Trophoblast cell (in vitro differentiated cells and primary cell): ENCODE data around the gene ZNF800.
A peak's percentile ranks its signal among the peaks of the same experiment; 100 is the strongest.

Experiments
- DNase-seq, 2 donors: peaks; one replicate each; pipeline ENCODE4 v3.0.0-alpha.2; 2016
- H2AFZ ChIP-seq: 2 replicates; pipeline ENCODE4 v1.6.1; 2013; ENCODE audit warnings: low read length, moderate library complexity, mild to moderate bottlenecking; ENCODE audit not compliant: insufficient read depth, poor library complexity
- H2AK5ac ChIP-seq: 2 replicates; pipeline ENCODE4 v1.6.1; 2013; ENCODE audit warnings: mild to moderate bottlenecking, low read length
- H2BK120ac ChIP-seq: 2 replicates; pipeline ENCODE4 v1.6.1; 2013; ENCODE audit warnings: low read length, mild to moderate bottlenecking, moderate library complexity; ENCODE audit not compliant: insufficient read depth, poor library complexity
- H2BK12ac ChIP-seq: 2 replicates; pipeline ENCODE4 v1.6.1; 2013; ENCODE audit warnings: mild to moderate bottlenecking, low read length, moderate library complexity
- H2BK5ac ChIP-seq: 2 replicates; pipeline ENCODE4 v1.6.1; 2013; ENCODE audit warnings: low read length, low read depth, moderate library complexity, mild to moderate bottlenecking; ENCODE audit not compliant: poor library complexity
- H3K14ac ChIP-seq: 2 replicates; pipeline ENCODE4 v1.6.1; 2013; ENCODE audit warnings: mild to moderate bottlenecking, low read length
- H3K18ac ChIP-seq: 2 replicates; pipeline ENCODE4 v1.6.1; 2013; ENCODE audit warnings: mild to moderate bottlenecking, low read length
- H3K23ac ChIP-seq: 2 replicates; pipeline ENCODE4 v1.6.1; 2013; ENCODE audit warnings: low read length
- H3K27ac ChIP-seq: 2 replicates; pipeline ENCODE4 v1.5.1; 2013; ENCODE audit warnings: low read depth, mild to moderate bottlenecking, inconsistent platforms, low read length, moderate library complexity
- H3K27me3 ChIP-seq: 2 replicates; pipeline ENCODE4 v1.6.1; 2013; ENCODE audit warnings: inconsistent platforms, mild to moderate bottlenecking, low read length, moderate library complexity; ENCODE audit not compliant: insufficient read depth
- H3K36me3 ChIP-seq, 2 experiments: 1 replicate in 1 of 2; 2 replicates in 1 of 2; pipeline ENCODE4 v1.6.1; 2013; ENCODE audit warnings: low read length in 2 of 2, mild to moderate bottlenecking in 2 of 2, moderate library complexity in 1 of 2; ENCODE audit not compliant: insufficient read depth in 2 of 2, control insufficient read depth in 1 of 2
- H3K4ac ChIP-seq: 2 replicates; pipeline ENCODE4 v1.6.1; 2013; ENCODE audit warnings: low read depth, mild to moderate bottlenecking, low read length, moderate library complexity
- H3K4me1 ChIP-seq, 2 experiments: 1 replicate in 1 of 2; 2 replicates in 1 of 2; pipeline ENCODE4 v1.6.1; 2013; ENCODE audit warnings: low read length in 2 of 2, mild to moderate bottlenecking in 2 of 2, moderate library complexity in 1 of 2; ENCODE audit not compliant: insufficient read depth in 2 of 2, control insufficient read depth in 1 of 2
- H3K4me2 ChIP-seq: 2 replicates; pipeline ENCODE4 v1.6.1; 2013; ENCODE audit warnings: inconsistent platforms, mild to moderate bottlenecking, low read length, moderate library complexity
- H3K4me3 ChIP-seq: 2 replicates; pipeline ENCODE4 v1.5.1; 2013; ENCODE audit warnings: mild to moderate bottlenecking, low read depth, low read length, inconsistent platforms
- H3K79me1 ChIP-seq: one replicate; pipeline ENCODE4 v1.6.1; 2013; ENCODE audit warnings: low read length
- H3K79me2 ChIP-seq: 2 replicates; pipeline ENCODE4 v1.6.1; 2013; ENCODE audit warnings: low read length, mild to moderate bottlenecking; ENCODE audit not compliant: control insufficient read depth, insufficient read depth, poor library complexity
- H3K9ac ChIP-seq: 2 replicates; pipeline ENCODE4 v1.6.1; 2013; ENCODE audit warnings: mild to moderate bottlenecking, low read length
- H3K9me3 ChIP-seq: 2 replicates; pipeline ENCODE4 v1.6.1; 2013; ENCODE audit warnings: low read depth, mild to moderate bottlenecking, control low read depth, inconsistent platforms, low read length; ENCODE audit not compliant: insufficient read depth
- H4K12ac ChIP-seq: 2 replicates; pipeline ENCODE4 v1.6.1; 2013; ENCODE audit warnings: low read depth, mild to moderate bottlenecking, low read length, moderate library complexity
- H4K8ac ChIP-seq: 2 replicates; pipeline ENCODE4 v1.6.1; 2013; ENCODE audit warnings: low read depth, mild to moderate bottlenecking, low read length, moderate library complexity
- H4K91ac ChIP-seq: one replicate; pipeline ENCODE4 v1.6.1; 2013; ENCODE audit warnings: low read depth, mild to moderate bottlenecking, low read length, moderate library complexity
- WGBS: extraction: QIAGEN DNeasy Blood & Tissue Kit; methylation state at CpG from one replicate; pipeline ENCODE4 v1.1.7; 2013; ENCODE audit warnings: missing lambda C conversion rate; ENCODE audit not compliant: insufficient read length, insufficient coverage; ENCODE audit errors: extremely low coverage; 5-methylcytosine and 5-hydroxymethylcytosine counted together

The ZNF800 gene

GRCh38 chr7:127361736-127362135, 30.8 kb downstream of the ZNF800 start:
- H3K79me2 ChIP-seq: no peaks in the 10 kb centered on the region
- no peak overlapping the region for H4K91ac ChIP-seq
- H2AFZ ChIP-seq: no peak overlapping the region
- WGBS: no CpG with 5 or more reads among the region's 1 CpG
- H3K18ac ChIP-seq: no peak overlapping the region
- no peaks in the 10 kb centered on the region for H3K9me3 ChIP-seq
- H3K4me2 ChIP-seq: no peak overlapping the region
- H2BK120ac ChIP-seq: no peak overlapping the region
- H3K27me3 ChIP-seq: no peaks in the 10 kb centered on the region
- no peak overlapping the region for H3K27ac ChIP-seq
- H3K4me3 ChIP-seq: no peak overlapping the region
- no peak overlapping the region for H4K8ac ChIP-seq
- no peaks in the 10 kb centered on the region for H3K79me1 ChIP-seq
- peaks cover 0 to 2% of the 10 kb centered on the region in 2 experiments for H3K36me3 ChIP-seq
- no peak overlapping the region for H2BK5ac ChIP-seq
- no peaks in the 10 kb centered on the region for H3K4me1 ChIP-seq
- H3K4ac ChIP-seq: no peak overlapping the region
- no peak overlapping the region for H2BK12ac ChIP-seq
- H3K23ac ChIP-seq: no peak overlapping the region
- no peak for DNase-seq
- no peak overlapping the region for H2AK5ac ChIP-seq
- H3K9ac ChIP-seq: no peak overlapping the region
- H3K14ac ChIP-seq: no peak overlapping the region
- H4K12ac ChIP-seq: no peak overlapping the region

- WGBS: no CpG with 5 or more reads among the region's 1 CpG
Observed at GRCh38 chr7:127359011-127359410, 33.5 kb downstream of the ZNF800 start.

GRCh38 chr7:127353897-127354296, 38.6 kb downstream of the ZNF800 start:
- Histone ChIP-seq H3K9me3 (no peaks in the 10 kb centered on the region), H2BK120ac (no peak overlapping the region), H3K36me3 (no peaks in the 10 kb centered on the region), H4K91ac (no peak overlapping the region), H2BK12ac (no peak overlapping the region), H3K4me3 (no peak overlapping the region), H3K27me3 (no peaks in the 10 kb centered on the region), H3K4me2 (no peak overlapping the region), H3K79me2 (no peaks in the 10 kb centered on the region), H3K4ac (no peak overlapping the region), H3K79me1 (no peaks in the 10 kb centered on the region), H3K18ac (no peak overlapping the region), H4K8ac (no peak overlapping the region), H3K23ac (no peak overlapping the region), H2BK5ac (no peak overlapping the region), H3K4me1 (no peaks in the 10 kb centered on the region), H3K27ac (no peak overlapping the region), H4K12ac (no peak overlapping the region), H3K9ac (no peak overlapping the region), H2AK5ac (no peak overlapping the region), H2AFZ (no peak overlapping the region), H3K14ac (no peak overlapping the region)
- DNase-seq: no peak

More at GRCh38 chr7:127359011-127359410, 33.5 kb downstream of the ZNF800 start:
- no peak overlapping the region for H3K4me2 ChIP-seq
- H3K79me2 ChIP-seq: no peaks in the 10 kb centered on the region
- peak; percentile 38 to 71 for DNase-seq
- no peak overlapping the region for H2BK5ac ChIP-seq
- no peaks in the 10 kb centered on the region for H3K9me3 ChIP-seq
- no peak overlapping the region for H4K12ac ChIP-seq
- no peak overlapping the region for H4K8ac ChIP-seq
- no peaks in the 10 kb centered on the region for H3K27me3 ChIP-seq
- no peak overlapping the region for H3K23ac ChIP-seq
- H2AK5ac ChIP-seq: no peak overlapping the region
- H2AFZ ChIP-seq: no peak overlapping the region
- no peak overlapping the region for H3K18ac ChIP-seq
- H3K4ac ChIP-seq: no peak overlapping the region
- H2BK12ac ChIP-seq: no peak overlapping the region
- peaks cover 0 to 2% of the 10 kb centered on the region in 2 experiments for H3K36me3 ChIP-seq
- H2BK120ac ChIP-seq: no peak overlapping the region
- H3K14ac ChIP-seq: no peak overlapping the region
- H3K9ac ChIP-seq: no peak overlapping the region
- H4K91ac ChIP-seq: no peak overlapping the region
- H3K79me1 ChIP-seq: no peaks in the 10 kb centered on the region
- H3K27ac ChIP-seq: no peak overlapping the region
- H3K4me3 ChIP-seq: no peak overlapping the region
- no peaks in the 10 kb centered on the region for H3K4me1 ChIP-seq

- Histone ChIP-seq H3K23ac (no peak overlapping the region), H3K27me3 (no peaks in the 10 kb centered on the region), H2BK120ac (no peak overlapping the region), H2BK5ac (no peak overlapping the region), H3K4me1 (peaks cover 0 to 3% of the 10 kb centered on the region in 2 experiments), H3K4me3 (no peak overlapping the region), H3K14ac (no peak overlapping the region), H2BK12ac (no peak overlapping the region), H3K9me3 (no peaks in the 10 kb centered on the region), H3K79me2 (no peaks in the 10 kb centered on the region), H2AFZ (no peak overlapping the region), H3K4ac (no peak overlapping the region), H3K9ac (no peak overlapping the region), H4K12ac (no peak overlapping the region), H3K79me1 (no peaks in the 10 kb centered on the region), H3K18ac (no peak overlapping the region), H3K27ac (no peak overlapping the region), H4K91ac (no peak overlapping the region), H3K4me2 (no peak overlapping the region), H3K36me3 (no peaks in the 10 kb centered on the region), H2AK5ac (no peak overlapping the region), H4K8ac (no peak overlapping the region)
- DNase-seq: peak in 1 of 2 donors; percentile 68
- no CpG with 5 or more reads among the region's 3 CpGs for WGBS
Observed at GRCh38 chr7:127350586-127350985, 41.9 kb downstream of the ZNF800 start.
